K562 (cell line): ENCODE measurements around the gene RBMS1. TPM values are rescaled to one million over a fixed set of nuclear protein-coding genes. Genes with fewer than 3 reads are reported as not detected.

ENCODE experiments used
- CHD2 ChIP-seq: IDR thresholded peaks from 2 replicates; pipeline ENCODE4 v1.6.1; 2011; ENCODE audit warnings: low read depth, low read length
- CHD7 ChIP-seq: fragments of 200-600 bp; sonication (generic); IDR thresholded peaks from one replicate; pipeline ENCODE4 v1.6.1; 2012; ENCODE audit warnings: mild to moderate bottlenecking, low read depth, low read length, inconsistent platforms
- CREB5 ChIP-seq: fragments of 250-450 bp; sonication (Bioruptor Pico); IDR thresholded peaks from 2 replicates; pipeline ENCODE4 v1.5.0; 2020; ENCODE audit warnings: mild to moderate bottlenecking
- HNRNPH1 ChIP-seq: fragments of 200-400 bp; formaldehyde crosslinking; optimal IDR thresholded peaks from 2 replicates; pipeline ENCODE3; 2017; ENCODE audit warnings: low read depth, mild to moderate bottlenecking, low read length, moderate library complexity
- MED1 ChIP-seq: sonication (generic); formaldehyde crosslinking; IDR thresholded peaks from 2 replicates; pipeline ENCODE4 v1.8.1; 2023; ENCODE audit warnings: missing genetic modification reagents, borderline replicate concordance
- MTA1 ChIP-seq: fragments of 450-650 bp; IDR thresholded peaks from 2 replicates; pipeline ENCODE4 v1.6.1; 2017; ENCODE audit warnings: borderline replicate concordance
- NFRKB ChIP-seq: fragments of 450-650 bp; IDR thresholded peaks from 2 replicates; pipeline ENCODE4 v1.6.1; 2016; ENCODE audit warnings: low read depth
- NFXL1 ChIP-seq: fragments of 450-650 bp; formaldehyde crosslinking; IDR thresholded peaks from 2 replicates; pipeline ENCODE4 v1.4.0; 2021; ENCODE audit warnings: mild to moderate bottlenecking
- RBM14 ChIP-seq: fragments of 200-400 bp; formaldehyde crosslinking; IDR thresholded peaks from 2 replicates; pipeline ENCODE4 v1.6.1; 2018; ENCODE audit warnings: low read depth, mild to moderate bottlenecking, low read length, moderate library complexity, borderline replicate concordance; ENCODE audit not compliant: insufficient read depth
- SMAD2 ChIP-seq: fragments of 150-350 bp; IDR thresholded peaks from 2 replicates; pipeline ENCODE4 v1.6.1; 2014; ENCODE audit warnings: low read depth, mild to moderate bottlenecking, low read length
- SP2 ChIP-seq: IDR thresholded peaks from 2 replicates; pipeline ENCODE4 v1.6.1; 2011; ENCODE audit warnings: mild to moderate bottlenecking, low read depth, low read length, moderate library complexity; ENCODE audit not compliant: poor library complexity, severe bottlenecking; ENCODE audit errors: extremely low read depth
- U2AF1 ChIP-seq: fragments of 200-400 bp; formaldehyde crosslinking; optimal IDR thresholded peaks from 2 replicates; pipeline ENCODE3; 2017; ENCODE audit warnings: mild to moderate bottlenecking, low read depth, low read length, moderate library complexity
- ZNF668 ChIP-seq: fragments of 250-450 bp; sonication (Bioruptor Pico); IDR thresholded peaks from 2 replicates; pipeline ENCODE4 v1.8.0; 2022; ENCODE audit warnings: mild to moderate bottlenecking, inconsistent platforms
- polyA plus RNA-seq, 8 experiments: library from polyadenylated mRNA; depleted of rRNA in 4 of 8; stranded (reverse) in 5 of 8; unstranded in 3 of 8; fragments of >200 nt; fragmentation: Nextera tagmentation in 2 of 8; fragmentation: Illumina TruSeq in 1 of 8; extraction: Ambion mirVana in 2 of 8; extraction: Trizol in 1 of 8; gene quantifications; 2 replicates each; pipeline versions ENCODE4 v1.2.1 to v1.2.3, GENCODE V29; 2011 to 2014; ENCODE audit warnings: inconsistent platforms in 1 of 8, missing spikeins in 1 of 8
- total RNA-seq, 7 experiments: library from RNA; depleted of rRNA in 6 of 7; stranded (reverse); fragments of >200 nt in 6 of 7; fragmentation: Illumina TruSeq in 2 of 7; extraction: Trizol in 2 of 7; gene quantifications; 2 replicates each; pipeline versions ENCODE4 v1.2.1 to v1.2.3, GENCODE V29; 2011 to 2021; ENCODE audit warnings: low replicate concordance in 1 of 7

RBMS1 gene
- total and polyA plus RNA-seq, 9 of the 15 experiments (the other 6 are each of a cell fraction or from before 2014, with no cell fraction given) = 0.04 to 0.31 (median 0.09) TPM; not detected in 6

GRCh38 chr2:160299540-160299939, 194.1 kb downstream of the RBMS1 start (continued):
- TF ChIP-seq CHD7 = no peak
- TF ChIP-seq CREB5 (CRISPR knock-in tag) = no peak
- no peak for TF ChIP-seq NFRKB
- no peak for TF ChIP-seq ZNF668 (CRISPR knock-in tag)
- no peak for TF ChIP-seq MED1 (CRISPR knock-in tag)
- TF ChIP-seq RBM14 = no peak
- no peak for TF ChIP-seq SMAD2
- TF ChIP-seq U2AF1 = no peak
- TF ChIP-seq CHD2 = no peak
- no peak for TF ChIP-seq NFXL1 (CRISPR knock-in tag)
- no peak for TF ChIP-seq SP2
- TF ChIP-seq HNRNPH1 = no peak
- no peak for TF ChIP-seq MTA1
